SU-DHL-6 (cell line): ENCODE measurements around the gene NTPCR.

Experiments used
- H2AFZ ChIP-seq: fragments of 200-600 bp; sonication (generic); 2 replicates; pipeline ENCODE4 v1.6.1; 2014; ENCODE audit warnings: low read depth, mild to moderate bottlenecking, moderate library complexity, mixed read lengths, antibody characterized with exemption, low read length; ENCODE audit not compliant: severe bottlenecking
- H3F3A ChIP-seq: fragments of 200-600 bp; shearing (Covaris generic); 2 replicates; pipeline ENCODE4 v1.6.0; 2016; ENCODE audit warnings: antibody characterized with exemption, mild to moderate bottlenecking; ENCODE audit not compliant: insufficient read depth
- H3K27ac ChIP-seq: fragments of 200-600 bp; sonication (generic); 2 replicates; pipeline ENCODE4 v1.5.1; 2016; ENCODE audit warnings: low read depth, mild to moderate bottlenecking, low read length, moderate library complexity, mixed read lengths
- H3K27me3 ChIP-seq: fragments of 200-600 bp; sonication (generic), shearing (Covaris generic); 2 replicates; pipeline ENCODE4 v1.6.0; 2014; ENCODE audit warnings: mild to moderate bottlenecking, low read length
- H3K36me3 ChIP-seq: fragments of 200-600 bp; sonication (generic); 2 replicates; pipeline ENCODE4 v1.6.1; 2014; ENCODE audit warnings: mild to moderate bottlenecking, low read length, mixed read lengths
- H3K4me2 ChIP-seq: fragments of 300-600, 200-600 bp; shearing (Covaris generic), sonication (generic); 2 replicates; pipeline ENCODE4 v1.6.0; 2014; ENCODE audit warnings: low read length, low read depth, mild to moderate bottlenecking; ENCODE audit not compliant: poor library complexity, severe bottlenecking
- H3K4me3 ChIP-seq: fragments of 200-600 bp; sonication (generic); 2 replicates; pipeline ENCODE4 v1.5.1; 2014; ENCODE audit warnings: antibody characterized with exemption, low read length, mild to moderate bottlenecking, mixed read lengths; ENCODE audit not compliant: insufficient read depth, poor library complexity, severe bottlenecking
- H3K79me2 ChIP-seq: fragments of 200-600 bp; sonication (generic); 2 replicates; pipeline ENCODE4 v1.6.1; 2014; ENCODE audit warnings: mild to moderate bottlenecking, low read length, moderate library complexity; ENCODE audit not compliant: insufficient read depth
- H3K9ac ChIP-seq: fragments of 200-600 bp; sonication (generic); 2 replicates; pipeline ENCODE4 v1.7.0; 2014; ENCODE audit warnings: mild to moderate bottlenecking, low read length
- H3K9me2 ChIP-seq: fragments of 200-600 bp; sonication (generic); replicated peaks from 2 replicates; pipeline ENCODE4 v1.6.1; 2014; ENCODE audit warnings: low read length; ENCODE audit not compliant: insufficient read depth
- H3K9me3 ChIP-seq: fragments of 200-600 bp; sonication (generic); 2 replicates; pipeline ENCODE4 v1.6.1; 2014; ENCODE audit warnings: low read length, mixed read lengths; ENCODE audit not compliant: insufficient read depth
- H4K20me1 ChIP-seq: fragments of 200-600 bp; sonication (generic); 2 replicates; pipeline ENCODE4 v1.6.1; 2014; ENCODE audit warnings: low read depth, mild to moderate bottlenecking, antibody characterized with exemption, low read length, moderate library complexity, mixed read lengths
- CTCF ChIP-seq: fragments of 200-600 bp; sonication (generic); IDR thresholded peaks from one replicate; pipeline ENCODE4 v1.5.1; 2017; ENCODE audit warnings: antibody characterized with exemption, mild to moderate bottlenecking, low read length, moderate library complexity; ENCODE audit not compliant: insufficient read depth, poor library complexity, severe bottlenecking
- EZH2phosphoT487 ChIP-seq: fragments of 200-600 bp; sonication (generic), shearing (Covaris generic); conservative IDR thresholded peaks from 2 replicates; pipeline ENCODE4 v1.6.1; 2018; ENCODE audit warnings: mild to moderate bottlenecking, antibody characterized with exemption, low read length, moderate library complexity, mixed read lengths

NTPCR gene

GRCh38 chr1:232984577-232985425, 34.4 kb downstream of the NTPCR start:
- H3K79me2 ChIP-seq = no peaks in the 10 kb centered on the region
- H3K9me3 ChIP-seq = no peaks in the 10 kb centered on the region
- no peaks in the 10 kb centered on the region for H3K27me3 ChIP-seq
- H3K9ac ChIP-seq = no peak overlapping the region
- H3K4me3 ChIP-seq = no peak overlapping the region
- H3K27ac ChIP-seq = no peak overlapping the region
- no peaks in the 10 kb centered on the region for H3F3A ChIP-seq
- TF ChIP-seq CTCF = no peak
- no peak for TF ChIP-seq EZH2phosphoT487
- H2AFZ ChIP-seq = no peak overlapping the region
- H4K20me1 ChIP-seq = no peaks in the 10 kb centered on the region
- no peaks in the 10 kb centered on the region for H3K36me3 ChIP-seq
- no peaks in the 10 kb centered on the region for H3K9me2 ChIP-seq
- no peak overlapping the region for H3K4me2 ChIP-seq

GRCh38 chr1:232985882-232986526, 35.6 kb downstream of the NTPCR start:
- H3K79me2 ChIP-seq = no peaks in the 10 kb centered on the region

GRCh38 chr1:232986527-232986922, 36.1 kb downstream of the NTPCR start:
- Histone ChIP-seq H3F3A (no peaks in the 10 kb centered on the region), H3K27ac (no peak overlapping the region), H3K9ac (no peak overlapping the region), H3K4me3 (no peak overlapping the region), H4K20me1 (no peaks in the 10 kb centered on the region), H3K4me2 (no peak overlapping the region), H3K9me3 (no peaks in the 10 kb centered on the region), H3K9me2 (no peaks in the 10 kb centered on the region), H3K27me3 (no peaks in the 10 kb centered on the region), H3K36me3 (no peaks in the 10 kb centered on the region), H3K79me2 (no peaks in the 10 kb centered on the region), H2AFZ (no peak overlapping the region)
- no peak for TF ChIP-seq EZH2phosphoT487
- no peak for TF ChIP-seq CTCF

More at GRCh38 chr1:232985882-232986526, 35.6 kb downstream of the NTPCR start:
- H2AFZ ChIP-seq = no peak overlapping the region
- H3K4me3 ChIP-seq = no peak overlapping the region
- no peak overlapping the region for H3K4me2 ChIP-seq
- H3K9me2 ChIP-seq = no peaks in the 10 kb centered on the region
- H3F3A ChIP-seq = no peaks in the 10 kb centered on the region
- no peak overlapping the region for H3K27ac ChIP-seq
- H4K20me1 ChIP-seq = no peaks in the 10 kb centered on the region
- no peak overlapping the region for H3K9ac ChIP-seq
- TF ChIP-seq CTCF (no peak), EZH2phosphoT487 (no peak)
- H3K36me3 ChIP-seq = no peaks in the 10 kb centered on the region
- H3K9me3 ChIP-seq = no peaks in the 10 kb centered on the region
- no peaks in the 10 kb centered on the region for H3K27me3 ChIP-seq
